ENCODE data around the gene INHBB.
"Not testable (repeated sequence)": the region's sequence is repeated elsewhere in the genome, so short reads cannot be mapped to it uniquely, and the experiment has no call there.

Gene INHBB

DNA sequence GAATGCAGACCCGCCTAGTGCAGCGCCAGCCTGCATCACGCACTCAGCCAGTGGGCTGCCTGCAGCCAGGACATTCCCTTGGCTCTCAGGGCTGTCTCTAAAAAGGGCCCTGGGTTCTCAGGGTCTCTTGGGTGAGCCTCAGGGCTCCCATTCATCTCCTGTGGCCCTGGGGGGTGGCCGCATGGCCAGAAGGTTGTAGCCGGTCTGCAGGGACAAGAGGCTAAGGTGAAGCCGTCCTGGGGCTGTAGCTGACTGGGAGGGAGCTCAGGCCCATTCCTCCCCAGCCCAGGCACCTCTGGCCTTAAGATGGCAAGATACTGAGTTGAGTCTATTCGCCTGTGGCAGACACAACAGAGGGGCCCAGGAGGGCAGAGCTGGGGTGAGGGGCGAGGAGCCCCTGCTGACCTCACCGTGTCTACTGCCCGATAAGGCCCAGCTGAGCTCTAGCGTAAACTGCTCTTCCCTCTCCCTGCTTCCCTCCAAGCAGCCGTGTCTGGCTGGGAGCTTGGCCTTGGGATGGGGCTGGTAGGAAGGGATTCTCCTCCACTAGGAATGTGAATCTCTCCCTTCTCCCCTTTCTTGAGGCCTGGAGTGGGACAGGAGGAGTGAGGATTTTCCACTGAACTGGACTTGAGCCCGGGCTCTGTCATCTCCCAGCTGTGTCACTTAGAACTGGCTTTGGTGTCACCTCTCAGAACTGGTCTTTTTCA, 37.9 kb downstream of the INHBB start:
- no peak for DNase-seq

DNA sequence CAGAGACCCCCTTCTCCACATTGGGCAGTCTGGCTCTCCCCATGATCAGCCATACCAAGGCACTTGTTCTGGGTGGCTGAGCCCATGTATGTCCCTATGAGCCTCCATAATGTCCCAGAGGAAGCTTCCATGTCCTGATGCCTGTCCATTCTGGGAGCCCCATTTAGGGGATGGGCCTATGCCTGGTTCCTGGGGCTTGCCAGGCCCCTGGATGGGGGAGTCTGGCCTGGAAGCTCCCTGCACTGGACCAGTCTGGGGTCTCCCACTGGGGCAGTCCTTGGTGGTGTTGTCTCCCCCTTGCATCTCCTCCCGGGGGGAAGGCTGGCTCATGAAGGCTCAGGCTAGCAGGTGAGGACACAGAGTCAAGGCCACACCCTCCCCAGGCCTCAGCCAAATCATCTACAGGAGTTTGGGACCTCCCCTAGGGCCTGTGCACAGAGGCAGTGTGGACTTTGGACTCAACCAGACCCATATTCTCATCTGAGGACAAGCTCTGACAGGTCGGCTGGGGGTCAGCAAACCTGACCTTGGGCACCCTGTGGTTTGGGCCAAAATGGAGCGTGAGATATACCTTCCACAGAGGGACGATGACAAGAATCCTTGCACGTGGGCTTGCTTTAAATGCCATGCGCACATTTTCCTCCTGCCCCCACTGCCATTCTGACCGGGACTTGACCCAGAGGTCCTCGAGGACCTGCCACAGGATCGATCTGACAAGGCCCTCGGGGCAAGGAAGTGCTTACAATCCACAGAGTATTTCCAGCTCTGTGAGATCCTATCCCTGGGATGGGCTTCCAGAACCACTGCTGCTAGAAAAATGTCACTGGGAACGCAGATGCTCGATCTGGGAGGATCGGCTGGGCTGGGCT, 38.8 kb downstream of the INHBB start:
- DNase-seq: no peak

DNA sequence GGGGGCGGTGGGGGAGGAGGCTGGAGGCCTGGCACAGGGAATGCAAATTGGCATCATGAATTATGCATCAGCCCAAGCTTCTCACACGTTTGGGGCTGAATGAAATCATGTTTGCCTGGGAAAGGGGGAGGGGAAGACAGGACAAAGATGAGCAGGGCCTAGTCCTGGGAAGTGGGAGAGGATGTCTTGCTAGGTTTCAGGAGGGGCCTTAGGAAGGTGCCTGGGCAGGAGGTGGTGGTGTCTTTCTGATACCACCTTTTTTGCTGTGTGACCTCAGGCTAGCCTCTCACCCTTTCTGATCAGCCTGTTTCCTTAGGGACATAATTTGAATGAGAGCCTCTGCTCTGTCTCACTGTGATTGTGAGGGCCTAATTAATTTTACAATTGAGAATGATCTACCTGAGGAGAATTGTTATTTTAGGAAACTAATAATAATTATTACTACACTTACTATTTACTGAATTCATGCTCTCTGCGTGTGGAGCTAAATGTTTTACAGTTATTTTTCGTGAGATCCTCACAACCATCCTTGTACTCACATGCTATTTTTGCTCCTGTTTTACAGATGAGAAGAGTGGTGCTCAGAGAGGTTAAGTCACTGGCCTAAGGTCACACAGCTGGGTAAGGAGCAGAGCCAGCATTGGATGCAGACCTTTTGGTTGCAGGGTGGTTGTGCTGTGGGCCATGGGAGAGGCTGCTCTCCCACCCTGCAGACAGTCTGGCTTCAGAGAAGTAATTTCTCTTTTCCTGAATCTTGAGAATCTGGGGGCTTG, 39.6 kb downstream of the INHBB start:
- no peak for DNase-seq

DNA sequence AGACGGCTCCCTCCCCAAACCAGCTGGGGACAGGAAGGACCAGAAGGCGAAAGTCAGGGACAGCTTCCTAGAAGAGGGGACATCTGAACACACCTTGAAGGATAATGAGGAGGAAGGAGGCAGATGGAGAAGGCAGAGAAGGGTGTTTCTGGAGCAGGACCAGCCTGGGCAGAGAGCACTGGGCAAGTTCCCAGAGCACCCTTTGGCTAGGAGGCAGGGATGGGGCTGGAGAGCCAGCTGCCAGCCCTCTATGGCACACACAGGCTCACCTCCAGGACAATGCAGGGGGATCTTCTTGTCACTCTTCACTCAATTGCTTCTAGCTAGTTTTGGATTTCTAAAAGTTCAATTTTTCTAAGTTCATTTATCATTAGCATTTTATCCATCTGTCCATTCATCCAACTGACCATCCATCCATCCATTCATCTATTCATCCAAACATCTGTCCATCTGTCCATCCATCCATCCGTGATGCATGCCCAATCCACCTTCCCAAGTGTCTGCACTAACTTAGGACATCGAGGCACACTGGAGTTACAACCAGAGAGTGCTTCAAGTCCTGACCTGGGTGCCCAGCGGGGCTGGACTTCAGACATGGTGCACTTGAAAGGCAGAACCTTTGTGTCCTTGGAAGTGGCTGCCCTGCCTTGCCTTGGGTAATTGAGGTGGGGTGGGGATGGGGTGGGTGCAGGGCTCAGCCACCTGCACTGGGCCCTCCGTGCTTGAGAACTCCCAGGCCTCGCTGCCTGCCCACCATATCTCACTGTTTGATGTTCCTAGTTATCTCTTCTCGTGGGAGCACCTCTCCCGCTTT, 42.5 kb downstream of the INHBB start:
- DNase-seq: no peak

DNA sequence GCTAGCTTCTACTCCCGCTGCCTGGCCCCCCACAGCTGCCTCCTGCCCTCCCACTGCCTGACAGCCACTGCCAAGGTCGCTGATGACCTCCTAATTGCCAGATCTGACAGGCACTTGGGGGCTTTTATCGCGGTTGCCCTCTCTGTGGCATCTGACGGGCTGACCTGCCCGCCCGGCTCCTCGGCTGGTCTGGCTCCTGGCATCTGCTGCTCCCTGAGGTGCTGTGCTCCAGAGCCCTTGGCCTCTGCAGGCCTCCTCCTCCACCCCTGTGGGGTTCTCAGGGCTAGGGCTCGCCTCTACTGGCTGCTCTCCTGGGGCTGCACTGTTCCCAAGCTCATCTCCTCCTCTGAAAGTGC, 43.1 kb downstream of the INHBB start:
- no peak for DNase-seq

DNA sequence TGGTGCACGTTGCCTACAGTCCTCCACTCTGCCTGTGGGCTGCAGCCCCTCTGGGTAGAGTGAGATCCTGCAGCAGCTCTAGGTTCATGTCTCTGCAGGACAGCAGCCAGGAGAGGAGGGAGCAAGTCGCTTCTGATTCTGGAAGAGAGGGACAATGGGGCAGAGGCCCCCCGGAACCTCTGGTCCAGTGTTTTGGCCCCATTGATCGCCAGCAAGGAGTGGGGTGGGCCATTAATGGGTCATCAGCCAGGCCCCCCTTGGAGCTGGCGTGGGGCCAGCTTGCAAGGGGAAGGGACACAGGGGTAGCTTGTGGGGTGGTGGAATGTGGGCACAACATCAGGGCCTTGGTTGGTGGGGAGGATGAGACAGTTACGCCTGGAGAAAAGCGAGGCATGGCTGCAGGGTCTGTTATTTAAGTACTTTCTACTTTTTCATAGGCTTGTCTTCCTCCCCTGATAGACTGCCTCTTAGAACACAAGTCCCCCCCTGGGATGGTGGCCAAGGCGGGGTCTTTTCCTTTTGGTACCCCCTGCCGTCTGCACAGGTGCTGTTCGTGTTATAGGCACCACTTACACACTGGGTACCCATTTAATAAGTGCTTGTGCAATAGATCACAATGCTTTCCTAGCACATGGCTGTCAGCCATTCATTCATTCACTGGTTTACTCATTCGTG, 44.6 kb downstream of the INHBB start:
- no peak for DNase-seq

DNA sequence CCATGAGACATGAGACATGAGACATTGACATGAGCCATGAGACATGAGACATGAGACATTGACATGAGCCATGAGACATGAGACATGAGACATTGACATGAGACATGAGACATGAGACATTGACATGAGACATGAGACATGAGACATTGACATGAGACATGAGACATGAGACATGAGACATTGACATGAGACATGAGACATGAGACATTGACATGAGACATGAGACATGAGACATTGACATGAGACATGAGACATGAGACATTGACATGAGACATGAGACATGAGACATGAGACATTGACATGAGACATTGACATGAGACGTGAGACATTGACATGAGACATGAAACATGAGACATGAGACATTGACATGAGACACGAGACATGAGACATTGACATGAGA, 45.4 kb downstream of the INHBB start:
- DNase-seq: not testable (repeated sequence)

DNA sequence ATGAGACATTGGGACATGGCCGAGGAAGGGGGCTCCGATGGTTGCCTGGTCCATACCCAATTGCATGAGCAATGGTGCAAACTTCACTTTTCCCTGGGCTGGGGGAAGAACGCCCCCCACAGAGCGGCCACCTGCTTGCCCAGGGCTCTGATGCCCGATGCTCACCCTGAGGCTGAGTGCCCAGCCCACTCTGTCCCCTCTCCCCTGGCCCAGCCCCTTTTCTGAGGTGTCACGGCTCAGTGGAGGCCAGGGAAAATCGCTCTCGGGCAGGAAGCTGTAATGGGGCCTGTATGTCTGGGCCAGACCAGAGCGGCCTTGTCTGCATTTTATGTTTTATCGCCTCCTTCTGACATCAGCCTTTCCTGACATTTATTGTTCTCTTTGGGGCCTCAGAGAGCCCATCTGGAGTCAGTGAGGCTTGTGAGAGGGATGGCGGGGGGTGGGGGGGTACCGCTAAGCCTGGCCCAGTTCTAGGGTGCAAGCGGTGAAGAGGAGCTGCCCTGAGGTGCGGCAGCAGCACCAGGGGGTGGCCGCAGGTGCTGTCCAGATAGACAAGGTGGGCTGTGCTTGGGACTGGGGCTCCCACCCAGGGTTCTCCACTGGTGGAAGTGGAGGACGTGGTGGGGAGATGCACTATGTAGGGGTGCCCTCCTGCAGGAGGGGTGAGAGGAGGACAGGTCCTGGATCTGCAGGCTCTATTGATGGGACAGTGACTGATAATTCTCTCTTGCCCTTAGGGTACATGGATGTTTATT, 46.2 kb downstream of the INHBB start:
- no peak for DNase-seq

DNA sequence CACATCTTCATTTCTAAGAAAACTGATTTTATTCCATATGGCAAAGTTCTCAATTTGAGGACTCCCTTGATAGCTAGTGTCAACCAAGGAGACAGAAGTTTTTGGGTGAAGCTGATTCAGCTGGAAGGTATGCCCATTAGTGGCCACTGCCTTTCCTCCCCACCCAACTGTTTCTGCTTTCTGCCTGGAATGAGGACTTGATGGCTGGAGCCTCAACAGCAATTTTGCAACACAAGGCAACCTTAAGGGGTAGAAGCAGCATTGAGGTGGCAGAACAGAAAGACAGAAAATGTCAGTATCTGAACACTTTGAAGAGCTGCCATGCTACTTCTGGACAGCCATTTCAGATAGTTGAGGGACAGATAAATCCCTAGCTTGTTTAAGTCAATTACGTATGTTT, 47.0 kb downstream of the INHBB start:
- no peak for DNase-seq

DNA sequence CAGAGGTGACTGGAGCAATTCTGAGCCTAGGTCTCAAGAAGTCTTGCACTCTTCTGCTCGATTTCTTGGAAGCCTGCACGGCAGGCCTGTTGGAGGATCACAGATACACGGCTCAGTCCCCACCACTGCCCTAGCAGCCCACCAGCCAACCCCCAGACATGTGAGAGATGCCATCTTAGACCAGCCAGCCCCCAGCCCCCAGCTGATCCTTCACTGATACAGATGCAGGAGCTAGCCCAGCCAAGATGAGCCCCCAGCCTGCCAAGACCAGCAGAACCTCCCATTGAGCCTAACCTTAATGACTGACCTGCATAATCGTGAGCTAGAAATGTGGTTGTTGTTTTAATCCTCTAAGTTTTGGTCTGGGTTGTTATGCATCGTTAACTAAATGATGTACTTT, 47.5 kb downstream of the INHBB start:
- DNase-seq: no peak

DNA sequence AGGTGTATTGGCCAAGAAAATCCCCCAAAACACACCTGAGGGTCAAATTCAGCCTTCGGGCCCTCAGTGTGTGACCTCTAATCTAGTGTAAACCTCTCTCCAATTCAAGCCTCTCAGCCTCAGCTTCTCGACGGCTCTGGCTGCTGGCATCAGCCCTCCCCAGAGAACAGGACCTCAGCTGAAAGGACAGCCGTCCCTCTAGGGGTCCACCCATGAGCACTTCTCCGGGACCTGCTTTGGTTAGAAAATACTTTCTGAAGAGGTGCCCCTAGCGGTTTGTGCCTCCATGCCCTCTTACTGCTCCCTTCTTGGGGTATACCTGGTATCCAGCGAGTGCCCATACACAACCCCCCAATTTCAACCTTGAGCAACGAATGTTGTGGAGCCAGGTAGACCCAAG, 48.8 kb downstream of the INHBB start:
- no peak for DNase-seq

DNA sequence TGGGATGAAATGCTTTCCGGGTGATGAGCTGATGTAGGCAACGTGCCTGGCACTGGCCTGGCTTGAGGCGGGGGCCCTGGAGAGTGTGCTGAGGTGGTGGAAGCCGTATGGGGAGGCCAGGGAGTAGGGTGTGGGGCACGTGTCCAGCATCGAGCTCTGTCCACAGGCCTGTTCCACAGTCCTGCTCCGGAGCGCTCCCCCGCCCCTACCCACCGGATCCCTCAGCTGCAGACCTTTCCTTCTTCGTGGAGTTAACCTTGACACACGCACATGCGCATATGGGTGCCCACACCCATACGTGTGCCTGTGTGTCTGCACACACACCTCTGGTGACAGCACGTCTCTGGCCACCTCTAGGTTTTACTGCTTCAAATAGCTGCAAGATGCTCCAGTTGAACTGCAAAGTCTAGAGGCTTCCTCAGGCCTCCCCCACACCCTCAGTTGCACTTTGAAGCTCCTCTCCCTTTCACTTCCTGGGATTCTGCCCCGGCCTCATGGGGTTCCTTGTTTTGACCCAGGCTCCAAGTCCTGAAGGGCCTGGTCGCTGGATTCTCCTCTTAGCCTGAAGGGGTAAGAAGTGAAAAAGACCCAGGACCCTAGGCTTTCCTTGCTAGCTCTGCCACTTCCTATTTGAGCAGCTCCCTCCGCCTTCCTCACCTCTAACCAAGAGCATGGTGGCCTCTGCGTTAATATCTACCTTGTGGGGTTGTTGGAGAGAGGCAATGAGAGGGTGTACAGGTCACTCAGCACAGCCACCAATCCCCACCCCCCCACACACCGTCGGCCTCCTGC, 49.5 kb downstream of the INHBB start:
- DNase-seq: no peak

DNA sequence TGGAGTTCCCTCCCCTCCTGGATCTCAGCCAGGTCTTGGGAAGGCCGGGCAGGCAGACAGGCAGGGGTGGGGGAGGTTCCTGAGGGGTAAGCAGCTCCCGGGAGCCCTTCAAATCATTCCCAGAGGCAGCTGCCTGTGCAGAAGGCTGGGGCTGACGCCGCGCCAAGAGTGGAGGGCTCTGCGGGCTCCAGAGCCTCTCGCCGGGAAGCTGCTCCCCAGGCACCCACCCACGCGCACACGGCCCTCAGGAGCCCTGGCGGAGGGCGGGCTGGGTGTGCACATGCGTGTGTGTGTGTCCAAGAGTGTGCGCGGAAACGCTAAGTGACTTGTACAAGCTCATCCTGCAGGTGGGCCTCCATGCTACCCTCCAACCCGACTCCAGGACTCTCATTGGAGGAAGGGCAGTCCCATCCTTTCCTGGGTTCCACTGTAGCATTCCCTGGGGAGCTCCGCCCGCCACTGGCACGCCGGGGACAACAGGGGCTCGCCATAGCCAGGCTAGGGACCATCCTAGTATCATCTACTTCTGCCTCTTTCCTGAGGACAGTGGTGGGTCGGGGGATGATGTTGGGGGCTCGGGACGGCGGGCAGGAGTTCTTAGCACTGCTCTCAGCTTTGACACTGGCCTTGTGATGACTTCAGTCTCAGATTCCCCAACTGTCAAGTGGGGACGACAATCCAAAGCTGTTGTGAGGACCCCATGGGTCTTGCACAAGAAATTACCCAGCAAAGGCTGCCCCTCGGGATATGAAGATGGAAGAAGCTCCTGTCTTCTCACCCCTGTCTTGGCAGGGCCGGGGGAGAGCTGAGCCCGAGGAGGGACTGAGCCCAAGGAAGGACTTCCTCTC, 50.3 kb downstream of the INHBB start:
- DNase-seq: no peak

DNA sequence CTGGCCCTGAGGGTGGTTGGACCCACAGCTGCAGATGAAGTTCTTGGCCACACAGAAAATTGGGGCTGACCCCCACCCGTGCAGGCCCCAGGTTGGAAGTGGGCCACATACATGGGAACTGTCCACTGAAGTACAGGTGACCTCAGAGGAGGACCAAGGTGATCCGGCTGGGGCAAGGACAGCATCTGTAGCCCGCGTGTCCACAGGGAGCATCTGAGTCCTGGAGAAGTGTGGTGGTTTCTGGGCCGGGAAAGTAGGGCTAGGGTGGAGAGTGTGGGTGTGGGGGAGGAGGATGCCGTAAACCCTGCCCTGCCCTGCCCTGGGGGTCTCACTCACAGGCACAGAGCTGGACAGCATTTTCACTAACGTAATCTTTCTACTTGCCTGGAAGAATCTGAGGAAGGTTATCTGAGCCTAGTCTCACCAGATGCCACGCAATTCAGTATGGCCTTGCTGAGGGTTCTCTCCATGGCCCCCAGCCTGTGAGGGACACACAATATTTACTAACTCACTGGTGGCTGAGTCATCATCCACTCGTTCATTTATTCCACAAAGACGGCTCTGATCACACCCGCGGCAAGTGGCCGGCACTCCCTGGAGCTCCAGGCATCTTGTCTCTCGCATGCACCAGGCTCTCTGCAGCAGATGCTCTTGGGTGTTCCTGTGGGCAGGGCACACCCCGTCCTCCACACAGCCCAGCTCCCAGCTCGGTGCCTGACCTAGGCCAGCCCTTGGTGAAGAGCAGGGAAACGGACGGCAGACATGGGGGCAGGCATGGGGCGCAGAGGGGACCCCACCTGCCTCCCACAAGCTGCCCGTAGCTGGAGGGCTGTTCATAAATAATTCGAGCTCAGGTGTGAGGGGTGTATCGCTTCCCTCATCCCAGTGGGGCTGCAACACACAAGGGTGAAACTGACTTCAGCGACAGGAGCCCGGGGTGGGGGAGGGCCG, 51.2 kb downstream of the INHBB start:
- no peak for DNase-seq

DNA sequence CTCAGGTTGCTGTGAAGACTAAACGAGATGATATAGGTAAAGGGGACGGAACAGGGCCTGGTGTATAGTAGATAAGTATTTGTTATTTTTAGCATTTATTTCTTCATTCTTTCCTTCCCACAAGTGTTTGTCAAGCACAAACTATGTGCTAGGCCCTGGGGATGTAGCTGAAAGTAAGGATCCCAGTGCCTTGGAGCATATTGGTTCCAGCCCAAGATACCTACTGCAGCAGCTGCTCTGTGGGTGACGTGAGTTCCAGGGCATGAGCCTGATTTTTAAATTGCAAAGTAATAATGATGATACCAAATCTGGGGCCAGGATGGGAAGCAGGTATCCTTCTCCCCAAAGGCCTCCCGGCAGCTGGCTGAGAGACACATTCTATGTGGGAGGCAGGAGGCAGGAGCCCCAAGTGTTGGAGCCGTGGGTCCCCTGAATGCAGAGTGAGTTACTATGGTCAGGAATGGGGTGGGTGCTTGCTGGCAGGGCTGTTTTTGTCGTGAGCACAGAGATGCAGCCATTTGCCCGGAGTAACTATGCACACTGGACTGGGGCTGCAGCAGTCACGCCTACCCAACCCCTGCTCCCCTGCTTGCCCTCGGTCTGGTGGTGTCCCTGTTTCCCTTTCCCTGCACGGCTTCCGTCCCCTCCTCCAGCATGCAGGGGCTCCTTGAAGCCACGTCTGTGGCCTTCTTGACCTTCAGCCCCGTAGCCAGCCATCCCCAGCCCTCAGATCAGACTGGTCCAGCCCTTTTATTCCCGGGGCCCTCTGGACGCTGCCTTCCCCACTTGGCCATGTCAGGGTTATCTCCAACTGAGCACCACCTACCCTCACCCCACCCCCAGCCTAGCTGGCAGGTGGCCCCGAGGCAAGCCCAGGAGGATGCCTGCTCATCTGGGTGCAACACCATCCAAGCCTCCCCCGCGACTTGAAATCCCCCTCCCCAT, 52.4 kb downstream of the INHBB start:
- DNase-seq: no peak

DNA sequence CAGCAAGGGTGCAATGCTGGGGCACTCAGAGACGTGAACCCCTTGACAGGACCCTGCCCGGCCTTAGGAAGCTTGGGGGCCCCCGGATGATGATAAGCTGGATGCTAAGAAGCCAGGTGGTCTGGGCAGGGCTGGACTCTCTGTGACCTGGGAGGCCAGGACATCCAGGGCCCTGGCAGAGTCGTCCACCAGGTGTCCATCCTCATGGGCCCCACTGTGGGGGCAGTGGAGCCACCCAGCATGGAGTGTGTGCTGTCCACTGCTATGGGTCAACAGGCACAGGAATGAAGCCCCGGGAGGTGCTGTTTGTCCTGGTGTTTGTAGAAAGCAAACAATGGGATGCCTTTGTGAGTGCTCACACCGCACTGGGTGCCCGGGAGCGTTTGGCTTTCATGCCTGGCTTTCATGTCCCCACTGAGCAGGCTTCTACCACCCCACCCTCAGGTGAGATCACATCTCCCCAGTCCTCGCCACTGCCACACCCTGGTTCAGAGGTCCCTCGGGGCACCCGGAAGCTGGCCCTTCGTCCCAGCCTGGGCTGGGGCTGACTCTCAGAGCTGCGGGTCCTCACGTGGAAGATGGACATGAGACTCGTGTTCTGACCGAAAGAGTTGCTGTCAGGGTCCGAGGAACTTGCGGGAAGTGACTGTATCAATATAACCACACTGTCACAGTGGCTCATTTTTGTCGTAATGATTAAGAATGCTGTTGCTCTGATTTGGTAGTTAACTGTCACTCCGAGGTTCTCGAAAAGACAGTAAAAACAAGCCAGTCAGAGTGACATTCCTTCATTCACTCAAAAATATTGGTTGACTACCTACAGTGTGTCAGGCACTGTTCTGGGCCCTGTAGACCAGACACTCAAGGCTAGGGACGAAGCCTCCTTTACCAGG, 53.3 kb downstream of the INHBB start:
- DNase-seq: no peak
